SK-N-SH (cell line): ENCODE results near the gene NLGN2. TPM values are rescaled to one million over a fixed set of nuclear protein-coding genes. Genes with fewer than 3 reads are reported as not detected.

ENCODE experiments used
- CTCF ChIA-PET: fragments of 300-600, 350-600 bp; formaldehyde crosslinking; extraction: SDS; loops from one replicate; lab custom pipeline; 2021; lab: Yijun Ruan, JAX
- POLR2A ChIA-PET: fragments of 350-600 bp; sonication (Branson Sonifier 250); formaldehyde crosslinking; extraction: SDS; loops from one replicate; lab custom pipeline; 2020; ENCODE audit warnings: antibody characterized with exemption, inconsistent platforms; lab: Yijun Ruan, JAX
- DNase-seq: peaks from one replicate; pipeline ENCODE4 v3.0.0; 2012
- H2AFZ ChIP-seq: fragments of 200-600 bp; sonication (generic); 2 replicates; pipeline ENCODE4 v1.8.1; 2016; ENCODE audit warnings: antibody characterized with exemption, mild to moderate bottlenecking, low read depth
- H3F3A ChIP-seq: fragments of 200-600 bp; sonication (generic); replicated peaks from 2 replicates; pipeline ENCODE3; 2016; ENCODE audit warnings: antibody characterized with exemption, mild to moderate bottlenecking; ENCODE audit not compliant: insufficient read depth
- H3K27ac ChIP-seq, 2 experiments: fragments of 200-500 bp in 1 of 2; fragments of 200-600 bp in 1 of 2; sonication (Bioruptor generic) in 1 of 2; sonication (generic), shearing (Covaris generic) in 1 of 2; 2 replicates each; pipeline versions ENCODE4 v1.5.1 to v1.6.1; 2014 to 2016; ENCODE audit warnings: low read depth in 2 of 2, inconsistent platforms in 1 of 2, low read length in 1 of 2, mild to moderate bottlenecking in 1 of 2, mixed read lengths in 1 of 2
- H3K27me3 ChIP-seq: fragments of 200-600 bp; sonication (generic), shearing (Covaris generic); 2 replicates; pipeline ENCODE4 v1.6.1; 2016; ENCODE audit warnings: mixed run types; ENCODE audit not compliant: insufficient read depth
- H3K36me3 ChIP-seq, 2 experiments: fragments of 200-500 bp in 1 of 2; fragments of 200-600 bp in 1 of 2; sonication (Bioruptor generic) in 1 of 2; sonication (generic) in 1 of 2; replicated peaks in 1 of 2; 2 replicates each; pipeline versions ENCODE3 to v1.5.1; 2014 to 2016; ENCODE audit warnings: low read length in 1 of 2, mild to moderate bottlenecking in 1 of 2; ENCODE audit not compliant: insufficient read depth in 2 of 2, control insufficient read depth in 1 of 2
- H3K4me1 ChIP-seq, 2 experiments: fragments of 200-500 bp in 1 of 2; fragments of 200-600 bp in 1 of 2; sonication (Bioruptor generic) in 1 of 2; sonication (generic), shearing (Covaris generic) in 1 of 2; 2 replicates each; pipeline versions ENCODE4 v1.5.1 to v1.6.1; 2014 to 2016; ENCODE audit warnings: low read depth in 1 of 2, low read length in 1 of 2, mixed run types in 1 of 2; ENCODE audit not compliant: insufficient read depth in 2 of 2, control insufficient read depth in 1 of 2
- H3K4me2 ChIP-seq: fragments of 200-600 bp; sonication (generic), shearing (Covaris generic); 2 replicates; pipeline ENCODE4 v1.6.1; 2017; ENCODE audit warnings: mixed run types
- H3K4me3 ChIP-seq, 2 experiments: fragments of 200-500 bp in 1 of 2; fragments of 200-600 bp in 1 of 2; sonication (Bioruptor generic) in 1 of 2; sonication (generic), shearing (Covaris generic) in 1 of 2; 2 replicates each; pipeline versions ENCODE4 v1.5.1 to v1.8.1; 2014 to 2016; ENCODE audit warnings: low read depth in 2 of 2, inconsistent platforms in 1 of 2, low read length in 1 of 2, mild to moderate bottlenecking in 1 of 2, mixed read lengths in 1 of 2, moderate library complexity in 1 of 2
- H3K79me2 ChIP-seq: fragments of 200-600 bp; sonication (generic); 2 replicates; pipeline ENCODE4 v1.8.1; 2017; ENCODE audit warnings: mild to moderate bottlenecking; ENCODE audit not compliant: insufficient read depth
- H3K9ac ChIP-seq: fragments of 200-600 bp; sonication (generic); 2 replicates; pipeline ENCODE4 v1.6.1; 2017; ENCODE audit warnings: mixed run types
- H3K9me2 ChIP-seq: fragments of 200-600 bp; sonication (generic); 2 replicates; pipeline ENCODE4 v1.6.1; 2017; ENCODE audit warnings: mixed run types
- H3K9me3 ChIP-seq: fragments of 200-600 bp; sonication (generic); 2 replicates; pipeline ENCODE4 v1.6.1; 2017; ENCODE audit warnings: mixed run types, mild to moderate bottlenecking, moderate library complexity
- H4K20me1 ChIP-seq: fragments of 200-600 bp; sonication (generic); 2 replicates; pipeline ENCODE4 v1.6.1; 2017; ENCODE audit warnings: mild to moderate bottlenecking, mixed run types; ENCODE audit not compliant: insufficient read depth
- EZH2phosphoT487 ChIP-seq: fragments of 200-600 bp; sonication (generic); IDR thresholded peaks from 2 replicates; pipeline ENCODE4 v1.6.1; 2017; ENCODE audit warnings: low read depth, mixed run types, mild to moderate bottlenecking, antibody characterized with exemption, moderate library complexity, borderline replicate concordance
- GABPA ChIP-seq: IDR thresholded peaks from 2 replicates; pipeline ENCODE4 v1.4.0; 2012; ENCODE audit warnings: low read depth, mild to moderate bottlenecking
- GATA2 ChIP-seq: sonication (generic); formaldehyde crosslinking; IDR thresholded peaks from 2 replicates; pipeline ENCODE4 v1.5.0; 2020; ENCODE audit warnings: mild to moderate bottlenecking, missing genetic modification reagents
- MEF2A ChIP-seq: IDR thresholded peaks from 2 replicates; pipeline ENCODE4 v1.4.0; 2012; ENCODE audit warnings: low read depth, borderline replicate concordance
- POLR2AphosphoS5 ChIP-seq: IDR thresholded peaks from 2 replicates; pipeline ENCODE4 v1.6.1; 2012; ENCODE audit warnings: low read depth, low read length
- RAD21 ChIP-seq: IDR thresholded peaks from 2 replicates; pipeline ENCODE4 v1.6.1; 2012; ENCODE audit warnings: mild to moderate bottlenecking, low read length
- RFX5 ChIP-seq: IDR thresholded peaks from 2 replicates; pipeline ENCODE4 v1.6.1; 2012; ENCODE audit warnings: mild to moderate bottlenecking, improper control_type of control experiment, low read length
- SMC3 ChIP-seq: IDR thresholded peaks from 2 replicates; pipeline ENCODE4 v1.6.1; 2012; ENCODE audit warnings: low read depth, low read length, improper control_type of control experiment
- TEAD4 ChIP-seq: IDR thresholded peaks from 2 replicates; pipeline ENCODE4 v1.4.0; 2012; ENCODE audit warnings: mild to moderate bottlenecking, borderline replicate concordance; ENCODE audit not compliant: insufficient read depth
- USF2 ChIP-seq: fragments of 150-350 bp; IDR thresholded peaks from 2 replicates; pipeline ENCODE4 v1.6.1; 2017; ENCODE audit warnings: antibody characterized with exemption, low read length, low read depth, borderline replicate concordance
- WGBS: methylation state at CpG from one replicate; pipeline ENCODE4 v1.1.6; 2017; ENCODE audit warnings: low lambda C conversion rate; 5-methylcytosine and 5-hydroxymethylcytosine counted together
- polyA plus RNA-seq, 3 experiments: library from polyadenylated mRNA; depleted of rRNA; stranded (reverse); fragments of >200 nt; gene quantifications; 2 replicates each; pipeline ENCODE4 v1.2.3, GENCODE V29; 2012
- TF ChIP-seq, protein P1 (sequence below): IDR thresholded peaks from 2 replicates; pipeline ENCODE4 v1.4.0; 2012; ENCODE audit warnings: low read depth
- TF ChIP-seq, protein P2 (sequence below): IDR thresholded peaks from 2 replicates; pipeline ENCODE4 v1.4.0; 2012; ENCODE audit warnings: low read depth, borderline replicate concordance
- TF ChIP-seq, protein P3 (sequence below): IDR thresholded peaks from 2 replicates; pipeline ENCODE4; 2012

Gene NLGN2
- polyA plus RNA-seq, 1 of the 3 experiments (the other 2 are of a cell fraction): 29.9 TPM

GRCh38 chr17:7468290-7468689 is 60.6 kb downstream of the NLGN2 start:
- Histone ChIP-seq H3K27me3 (no peaks in the 10 kb centered on the region), H3K9ac (no peak overlapping the region), H3K9me3 (no peaks in the 10 kb centered on the region), H3K9me2 (no peaks in the 10 kb centered on the region), H3K27ac (no peak overlapping the region), H3K4me3 (no peak overlapping the region), H3F3A (peaks cover 7% of the 10 kb centered on the region), H2AFZ (no peak overlapping the region), H4K20me1 (peaks cover 22% of the 10 kb centered on the region; the same call in 1 of the 2 replicates), H3K79me2 (peaks cover 72% of the 10 kb centered on the region), H3K36me3 (peaks cover 4 to 14% of the 10 kb centered on the region in 2 experiments), H3K4me2 (no peak overlapping the region), H3K4me1 (peaks cover 4 to 12% of the 10 kb centered on the region in 2 experiments; a peak in 1 of 4 replicates)
- TF ChIP-seq USF2 (no peak), POLR2AphosphoS5 (no peak), TEAD4 (no peak), EZH2phosphoT487 (no peak), GABPA (no peak), RAD21 (no peak), MEF2A (no peak), RFX5 (no peak)
- TF ChIP-seq, protein P1, sequence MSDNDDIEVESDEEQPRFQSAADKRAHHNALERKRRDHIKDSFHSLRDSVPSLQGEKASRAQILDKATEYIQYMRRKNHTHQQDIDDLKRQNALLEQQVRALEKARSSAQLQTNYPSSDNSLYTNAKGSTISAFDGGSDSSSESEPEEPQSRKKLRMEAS: no peak
- TF ChIP-seq, protein P2, sequence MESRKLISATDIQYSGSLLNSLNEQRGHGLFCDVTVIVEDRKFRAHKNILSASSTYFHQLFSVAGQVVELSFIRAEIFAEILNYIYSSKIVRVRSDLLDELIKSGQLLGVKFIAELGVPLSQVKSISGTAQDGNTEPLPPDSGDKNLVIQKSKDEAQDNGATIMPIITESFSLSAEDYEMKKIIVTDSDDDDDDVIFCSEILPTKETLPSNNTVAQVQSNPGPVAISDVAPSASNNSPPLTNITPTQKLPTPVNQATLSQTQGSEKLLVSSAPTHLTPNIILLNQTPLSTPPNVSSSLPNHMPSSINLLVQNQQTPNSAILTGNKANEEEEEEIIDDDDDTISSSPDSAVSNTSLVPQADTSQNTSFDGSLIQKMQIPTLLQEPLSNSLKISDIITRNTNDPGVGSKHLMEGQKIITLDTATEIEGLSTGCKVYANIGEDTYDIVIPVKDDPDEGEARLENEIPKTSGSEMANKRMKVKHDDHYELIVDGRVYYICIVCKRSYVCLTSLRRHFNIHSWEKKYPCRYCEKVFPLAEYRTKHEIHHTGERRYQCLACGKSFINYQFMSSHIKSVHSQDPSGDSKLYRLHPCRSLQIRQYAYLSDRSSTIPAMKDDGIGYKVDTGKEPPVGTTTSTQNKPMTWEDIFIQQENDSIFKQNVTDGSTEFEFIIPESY: no peak
- TF ChIP-seq, protein P3, sequence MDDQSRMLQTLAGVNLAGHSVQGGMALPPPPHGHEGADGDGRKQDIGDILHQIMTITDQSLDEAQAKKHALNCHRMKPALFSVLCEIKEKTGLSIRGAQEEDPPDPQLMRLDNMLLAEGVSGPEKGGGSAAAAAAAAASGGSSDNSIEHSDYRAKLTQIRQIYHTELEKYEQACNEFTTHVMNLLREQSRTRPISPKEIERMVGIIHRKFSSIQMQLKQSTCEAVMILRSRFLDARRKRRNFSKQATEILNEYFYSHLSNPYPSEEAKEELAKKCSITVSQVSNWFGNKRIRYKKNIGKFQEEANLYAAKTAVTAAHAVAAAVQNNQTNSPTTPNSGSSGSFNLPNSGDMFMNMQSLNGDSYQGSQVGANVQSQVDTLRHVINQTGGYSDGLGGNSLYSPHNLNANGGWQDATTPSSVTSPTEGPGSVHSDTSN: no peak
- 91% methylated on average over 10 of the region's 11 CpGs for WGBS
- ChIA-PET POLR2A (no interaction called here), CTCF (interaction anchor here (1.4 kb wide), 1 partner anchor 23 kb away, joined by 3 read pairs; no protein-coding TSS in a partner anchor)
- DNase-seq: no peak

DNA sequence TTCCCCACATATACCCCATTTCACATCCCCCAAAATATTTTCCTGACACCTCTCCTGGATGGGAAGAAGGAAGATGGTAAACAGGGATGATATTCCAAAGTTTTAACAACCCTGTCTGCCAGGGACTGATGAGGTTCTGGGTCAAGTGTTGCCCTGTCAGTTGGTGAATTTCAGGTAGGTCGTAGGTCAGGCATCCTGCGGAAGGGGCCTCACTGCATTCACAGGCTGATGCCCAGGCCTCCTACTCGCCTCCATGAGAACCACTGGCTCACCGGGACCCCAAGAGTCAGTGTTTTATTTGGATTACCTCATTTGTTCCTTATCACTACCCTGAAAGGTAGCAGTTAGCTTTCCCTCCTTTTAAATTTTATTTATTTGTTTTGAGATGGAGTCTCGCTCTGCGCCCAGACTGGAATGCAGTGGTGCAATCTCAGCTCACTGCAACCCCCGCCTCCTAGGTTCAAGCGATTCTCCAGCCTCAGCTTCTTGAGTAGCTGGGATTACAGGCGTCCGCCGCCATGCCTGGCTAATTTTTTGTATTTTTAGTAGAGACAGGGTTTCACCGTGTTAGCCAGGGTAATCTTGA is 61.3 kb downstream of the NLGN2 start:
- H3K9me2 ChIP-seq: no peaks in the 10 kb centered on the region
- peaks cover 28% of the 10 kb centered on the region for H4K20me1 ChIP-seq
- peaks cover 4 to 12% of the 10 kb centered on the region in 2 experiments; a peak in 1 of 4 replicates for H3K4me1 ChIP-seq
- H3K4me3 ChIP-seq: no peak overlapping the region
- DNase-seq: no peak
- CTCF ChIA-PET: no interaction called here
- no peaks in the 10 kb centered on the region for H3K27me3 ChIP-seq
- H3K9me3 ChIP-seq: no peaks in the 10 kb centered on the region
- no peak overlapping the region for H2AFZ ChIP-seq
- no peak overlapping the region for H3K9ac ChIP-seq
- H3K79me2 ChIP-seq: peaks cover 78% of the 10 kb centered on the region
- peaks cover 4 to 9% of the 10 kb centered on the region in 2 experiments for H3K36me3 ChIP-seq
- no peak overlapping the region for H3K4me2 ChIP-seq
- TF ChIP-seq SMC3 (no peak), GATA2 (no peak)
- TF ChIP-seq, all 33 proteins: peak for 0
- POLR2A ChIA-PET: no interaction called here
- H3F3A ChIP-seq: peaks cover 7% of the 10 kb centered on the region
- no peak overlapping the region for H3K27ac ChIP-seq
- 79% methylated on average over 12 of the region's 12 CpGs for WGBS

Other genes starting within 250 kb of the NLGN2 start
- 2.0 and 2.1 TPM in 2 replicates for gene ASGR1, start 228.5 kb upstream of the NLGN2 start, polyA plus RNA-seq (2012; rRNA removed)
- 22.1 and 30.5 TPM in 2 replicates for gene DLG4, start 188.0 kb upstream of the NLGN2 start, polyA plus RNA-seq (2012; rRNA removed)
- 635 and 796 TPM in 2 replicates for gene ACADVL, start 187.9 kb upstream of the NLGN2 start, polyA plus RNA-seq (2012; rRNA removed)
- gene DVL2, start 173.3 kb upstream of the NLGN2 start, polyA plus RNA-seq (2012; rRNA removed): 6.9 and 8.3 TPM in 2 replicates
- gene PHF23, start 168.4 kb upstream of the NLGN2 start, polyA plus RNA-seq (2012; rRNA removed): 53.3 and 58.5 TPM in 2 replicates
- gene GABARAP, start 165.4 kb upstream of the NLGN2 start, polyA plus RNA-seq (2012; rRNA removed): 585 and 637 TPM in 2 replicates
- 111 and 124 TPM in 2 replicates for gene CTDNEP1, start 156.1 kb upstream of the NLGN2 start, polyA plus RNA-seq (2012; rRNA removed)
- 45.4 and 52.1 TPM in 2 replicates for gene ELP5, start 155.6 kb upstream of the NLGN2 start, polyA plus RNA-seq (2012; rRNA removed)
- 2.9 and 5.0 TPM in 2 replicates for gene CLDN7, start 145.4 kb upstream of the NLGN2 start, polyA plus RNA-seq (2012; rRNA removed)
- 0.44 and 0.54 TPM in 2 replicates for gene SLC2A4, start 126.1 kb upstream of the NLGN2 start, polyA plus RNA-seq (2012; rRNA removed)
- gene YBX2, start 113.2 kb upstream of the NLGN2 start, polyA plus RNA-seq (2012; rRNA removed): 0.36 and 0.54 TPM in 2 replicates
- 711 and 971 TPM in 2 replicates for gene EIF5A, start 100.2 kb upstream of the NLGN2 start, polyA plus RNA-seq (2012; rRNA removed)
- gene GPS2, start 92.5 kb upstream of the NLGN2 start, polyA plus RNA-seq (2012; rRNA removed): 67.0 and 102 TPM in 2 replicates
- 20.7 and 22.1 TPM in 2 replicates for gene NEURL4, start 78.5 kb upstream of the NLGN2 start, polyA plus RNA-seq (2012; rRNA removed)
- gene ACAP1, start 71.3 kb upstream of the NLGN2 start, polyA plus RNA-seq (2012; rRNA removed): 0.71 and 6.4 TPM in 2 replicates
- gene KCTD11, start 55.7 kb upstream of the NLGN2 start, polyA plus RNA-seq (2012; rRNA removed): 9.5 and 12.1 TPM in 2 replicates
- not detected in 2 replicates for gene TMEM95, start 52.7 kb upstream of the NLGN2 start, polyA plus RNA-seq (2012; rRNA removed)
- 0.64 and 0.75 TPM in 2 replicates for gene TNK1, start 26.8 kb upstream of the NLGN2 start, polyA plus RNA-seq (2012; rRNA removed)
- gene PLSCR3, start 13.3 kb upstream of the NLGN2 start, polyA plus RNA-seq (2012; rRNA removed): 72.0 and 95.0 TPM in 2 replicates
- 114 and 213 TPM in 2 replicates for gene TMEM256, start 3.7 kb upstream of the NLGN2 start, polyA plus RNA-seq (2012; rRNA removed)
- not detected in 2 replicates for gene SPEM1, start 12.5 kb downstream of the NLGN2 start, polyA plus RNA-seq (2012; rRNA removed)
- gene SPEM2, start 17.8 kb downstream of the NLGN2 start, polyA plus RNA-seq (2012; rRNA removed): not detected in 2 replicates
- not detected in 2 replicates for gene SPEM3, start 21.0 kb downstream of the NLGN2 start, polyA plus RNA-seq (2012; rRNA removed)
- 6.5 and 6.6 TPM in 2 replicates for gene TMEM102, start 27.6 kb downstream of the NLGN2 start, polyA plus RNA-seq (2012; rRNA removed)
- gene FGF11, start 31.7 kb downstream of the NLGN2 start, polyA plus RNA-seq (2012; rRNA removed): 1.9 and 2.5 TPM in 2 replicates
- 26.8 and 29.7 TPM in 2 replicates for gene CHRNB1, start 37.2 kb downstream of the NLGN2 start, polyA plus RNA-seq (2012; rRNA removed)
- 11.4 and 12.8 TPM in 2 replicates for gene ZBTB4, start 71.8 kb downstream of the NLGN2 start, polyA plus RNA-seq (2012; rRNA removed)
- not detected in 2 replicates for gene SLC35G6, start 73.6 kb downstream of the NLGN2 start, polyA plus RNA-seq (2012; rRNA removed)
- gene POLR2A, start 76.5 kb downstream of the NLGN2 start, polyA plus RNA-seq (2012; rRNA removed): 19.0 and 37.3 TPM in 2 replicates
- gene TNFSF12, start 141.2 kb downstream of the NLGN2 start, polyA plus RNA-seq (2012; rRNA removed): 31.1 and 47.6 TPM in 2 replicates
- gene TNFSF13, start 150.9 kb downstream of the NLGN2 start, polyA plus RNA-seq (2012; rRNA removed): 1.0 and 2.1 TPM in 2 replicates
- 80.8 and 103 TPM in 2 replicates for gene SENP3, start 154.1 kb downstream of the NLGN2 start, polyA plus RNA-seq (2012; rRNA removed)
- gene CD68, start 171.8 kb downstream of the NLGN2 start, polyA plus RNA-seq (2012; rRNA removed): 34.6 and 62.4 TPM in 2 replicates
- 126 and 142 TPM in 2 replicates for gene MPDU1, start 176.0 kb downstream of the NLGN2 start, polyA plus RNA-seq (2012; rRNA removed)
- gene SOX15, start 182.2 kb downstream of the NLGN2 start, polyA plus RNA-seq (2012; rRNA removed): 1.3 TPM in 2 replicates
- 56.4 and 62.3 TPM in 2 replicates for gene FXR2, start 207.1 kb downstream of the NLGN2 start, polyA plus RNA-seq (2012; rRNA removed)
- 42.8 and 43.1 TPM in 2 replicates for gene SAT2, start 220.0 kb downstream of the NLGN2 start, polyA plus RNA-seq (2012; rRNA removed)
- gene SHBG, start 222.3 kb downstream of the NLGN2 start, polyA plus RNA-seq (2012; rRNA removed): 0.70 and 1.1 TPM in 2 replicates
- gene ATP1B2, start 243.1 kb downstream of the NLGN2 start, polyA plus RNA-seq (2012; rRNA removed): 0.05 and 0.08 TPM in 2 replicates